K562 (cell line): ENCODE data around the gene UBE2QL1. TPM values are rescaled to one million over a fixed set of nuclear protein-coding genes. Genes with fewer than 3 reads are reported as not detected.

Source experiments
- ARNT ChIP-seq, 2 experiments: fragments of 450-650 bp; IDR thresholded peaks; 2 replicates each; pipeline ENCODE4 v1.6.1; 2016; ENCODE audit warnings: mild to moderate bottlenecking in 1 of 2
- BCOR ChIP-seq: fragments of 450-650 bp; IDR thresholded peaks from 2 replicates; pipeline ENCODE4 v1.6.1; 2016
- BRCA1 ChIP-seq, 2 experiments: fragments of 450-650 bp in 1 of 2; sonication (generic) in 1 of 2; formaldehyde crosslinking in 1 of 2; IDR thresholded peaks; 2 replicates each; pipeline versions ENCODE4 v1.5.0 to v1.6.1; 2017 to 2020; ENCODE audit warnings: mild to moderate bottlenecking in 1 of 2, missing genetic modification reagents in 1 of 2
- EHMT2 ChIP-seq: fragments of 450-650 bp; IDR thresholded peaks from 2 replicates; pipeline ENCODE4 v1.6.1; 2018; ENCODE audit warnings: antibody characterized with exemption
- HCFC1 ChIP-seq: IDR thresholded peaks from 2 replicates; pipeline ENCODE4 v1.6.1; 2012; ENCODE audit warnings: low read depth, low read length, improper control_type of control experiment
- MEF2D ChIP-seq: conservative IDR thresholded peaks from 2 replicates; pipeline ENCODE4 v1.6.1; 2016; ENCODE audit warnings: low read depth, missing genetic modification characterization, missing compliant biosample characterization
- SMAD2 ChIP-seq: fragments of 150-350 bp; IDR thresholded peaks from 2 replicates; pipeline ENCODE4 v1.6.1; 2014; ENCODE audit warnings: low read depth, mild to moderate bottlenecking, low read length
- TEAD4 ChIP-seq, 2 experiments: sonication (generic) in 1 of 2; formaldehyde crosslinking in 1 of 2; IDR thresholded peaks; 2 replicates each; pipeline versions ENCODE4 v1.6.1 to v1.8.0; 2012 to 2022; ENCODE audit warnings: borderline replicate concordance in 1 of 2, inconsistent platforms in 1 of 2, low read length in 1 of 2, mild to moderate bottlenecking in 1 of 2, missing genetic modification reagents in 1 of 2
- ZNF584 ChIP-seq: fragments of 200-800 bp; sonication (Bioruptor generic); IDR thresholded peaks from 2 replicates; pipeline ENCODE4 v1.6.1; 2016; ENCODE audit warnings: low read depth, mild to moderate bottlenecking, missing genetic modification characterization, missing compliant biosample characterization
- polyA plus RNA-seq, 8 experiments: library from polyadenylated mRNA; depleted of rRNA in 4 of 8; stranded (reverse) in 5 of 8; unstranded in 3 of 8; fragments of >200 nt; fragmentation: Nextera tagmentation in 2 of 8; fragmentation: Illumina TruSeq in 1 of 8; extraction: Ambion mirVana in 2 of 8; extraction: Trizol in 1 of 8; gene quantifications; 2 replicates each; pipeline versions ENCODE4 v1.2.1 to v1.2.3, GENCODE V29; 2011 to 2014; ENCODE audit warnings: inconsistent platforms in 1 of 8, missing spikeins in 1 of 8
- total RNA-seq, 7 experiments: library from RNA; depleted of rRNA in 6 of 7; stranded (reverse); fragments of >200 nt in 6 of 7; fragmentation: Illumina TruSeq in 2 of 7; extraction: Trizol in 2 of 7; gene quantifications; 2 replicates each; pipeline versions ENCODE4 v1.2.1 to v1.2.3, GENCODE V29; 2011 to 2021; ENCODE audit warnings: low replicate concordance in 1 of 7
- TF ChIP-seq, protein P1 (sequence below): fragments of 450-650 bp; IDR thresholded peaks from 2 replicates; pipeline ENCODE4 v1.6.1; 2016; ENCODE audit warnings: low read depth, mild to moderate bottlenecking, moderate library complexity
- TF ChIP-seq, protein P2 (sequence below): sonication (generic); formaldehyde crosslinking; IDR thresholded peaks from 2 replicates; pipeline ENCODE4 v1.8.1; 2023; ENCODE audit warnings: mild to moderate bottlenecking, missing genetic modification reagents, moderate library complexity

Gene UBE2QL1
- total and polyA plus RNA-seq, 9 of the 15 experiments (the other 6 are each of a cell fraction or from before 2014, with no cell fraction given) = not detected

DNA sequence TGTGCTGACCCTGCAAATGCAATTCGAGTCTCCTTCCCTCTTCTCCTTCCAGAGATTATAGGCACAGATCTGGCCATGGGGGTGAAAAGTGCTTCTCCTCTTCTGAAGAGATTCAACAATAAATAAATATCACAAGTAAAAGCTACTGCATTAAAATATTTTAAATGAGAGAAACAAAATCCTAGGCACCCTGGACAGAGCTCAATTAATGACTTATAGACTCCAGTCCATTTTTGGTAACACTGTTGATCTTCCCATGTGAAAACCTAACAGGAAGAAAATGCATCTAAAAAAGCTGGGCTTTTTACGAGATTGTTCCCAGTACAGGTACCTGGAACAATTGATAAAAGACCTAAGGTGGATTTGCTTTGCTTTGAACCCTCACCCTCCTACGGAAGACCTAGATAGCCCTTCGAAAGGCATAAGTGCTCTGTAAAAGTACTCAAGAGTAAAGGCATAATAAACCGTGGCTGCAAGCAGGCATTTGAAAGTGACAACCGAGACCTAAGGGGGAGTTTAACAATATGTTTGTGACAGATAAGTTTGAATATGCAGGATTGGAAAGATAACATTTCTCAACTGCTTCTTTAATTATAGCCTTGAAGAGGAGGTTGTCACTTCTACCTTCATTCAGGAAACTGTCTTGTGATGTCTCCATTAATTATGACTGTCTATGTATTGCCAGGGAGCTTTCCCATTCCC lies 41.0 kb upstream of the UBE2QL1 start (continued):
- 0 out of 4 replicates have a peak, but pooled peaks of 1 of the 2 experiments have one; percentile 46 for TF ChIP-seq ARNT (IDR thresholded peaks at IDR 0.05)
- TF ChIP-seq, protein P1, sequence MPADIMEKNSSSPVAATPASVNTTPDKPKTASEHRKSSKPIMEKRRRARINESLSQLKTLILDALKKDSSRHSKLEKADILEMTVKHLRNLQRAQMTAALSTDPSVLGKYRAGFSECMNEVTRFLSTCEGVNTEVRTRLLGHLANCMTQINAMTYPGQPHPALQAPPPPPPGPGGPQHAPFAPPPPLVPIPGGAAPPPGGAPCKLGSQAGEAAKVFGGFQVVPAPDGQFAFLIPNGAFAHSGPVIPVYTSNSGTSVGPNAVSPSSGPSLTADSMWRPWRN = peak; percentile 92
- no peak for TF ChIP-seq HCFC1
- TF ChIP-seq, protein P2, sequence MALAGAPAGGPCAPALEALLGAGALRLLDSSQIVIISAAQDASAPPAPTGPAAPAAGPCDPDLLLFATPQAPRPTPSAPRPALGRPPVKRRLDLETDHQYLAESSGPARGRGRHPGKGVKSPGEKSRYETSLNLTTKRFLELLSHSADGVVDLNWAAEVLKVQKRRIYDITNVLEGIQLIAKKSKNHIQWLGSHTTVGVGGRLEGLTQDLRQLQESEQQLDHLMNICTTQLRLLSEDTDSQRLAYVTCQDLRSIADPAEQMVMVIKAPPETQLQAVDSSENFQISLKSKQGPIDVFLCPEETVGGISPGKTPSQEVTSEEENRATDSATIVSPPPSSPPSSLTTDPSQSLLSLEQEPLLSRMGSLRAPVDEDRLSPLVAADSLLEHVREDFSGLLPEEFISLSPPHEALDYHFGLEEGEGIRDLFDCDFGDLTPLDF (CRISPR knock-in tag) = no peak
- TF ChIP-seq BRCA1 (IDR thresholded peaks at IDR 0.05) = no peak
- no peak for TF ChIP-seq BRCA1 (CRISPR knock-in tag; IDR thresholded peaks at IDR 0.05)
- peak; percentile 47; the same call in 1 of the 2 replicates for TF ChIP-seq BCOR
- no peak for TF ChIP-seq EHMT2
- 0 out of 2 replicates have a peak, but pooled peaks have one; percentile 48 for TF ChIP-seq ZNF584 (CRISPR knock-in tag)
- TF ChIP-seq SMAD2 = no peak
- peak; percentile 76; the same call in 1 of the 2 replicates for TF ChIP-seq MEF2D (tag)
- peak; percentile 93 for TF ChIP-seq TEAD4 (IDR thresholded peaks at IDR 0.05; ENCODE audit: low read length)
- no peak for TF ChIP-seq TEAD4 (CRISPR knock-in tag; IDR thresholded peaks at IDR 0.05; ENCODE audit: borderline replicate concordance)
- TF ChIP-seq, all 486 proteins: peak for 53
